Stimulated activated naive CD4-positive, alpha-beta T cell treated with Interleukin-2 at 50 U/mL for 16 hours (primary cell): ENCODE results near the gene NCAPG.

ENCODE experiments used
- DNase-seq: peaks from one replicate; lab custom pipeline; 2025; lab: John Stamatoyannopoulos, UW

Gene NCAPG

DNA sequence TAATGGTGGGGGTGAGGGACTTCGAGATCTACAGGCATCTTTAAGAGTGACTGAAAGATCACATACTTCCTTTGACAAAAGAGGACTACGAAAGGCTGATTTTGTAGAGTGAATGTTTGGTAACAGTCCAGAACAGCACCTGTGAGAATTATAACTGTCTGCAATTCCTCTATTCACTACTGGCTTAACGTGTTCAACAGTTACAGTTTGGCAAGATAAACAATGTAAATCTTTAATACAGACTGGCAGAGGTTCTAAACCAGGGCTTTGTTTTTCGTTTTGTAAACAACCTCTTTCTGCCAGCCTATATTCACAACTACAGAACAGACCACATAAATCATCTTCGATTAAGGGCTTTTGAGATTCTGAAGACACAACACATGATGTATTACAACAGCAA lies 66.9 kb downstream of the NCAPG start:
- no peak for DNase-seq

GRCh38 chr4:17884063-17884462 lies 73.3 kb downstream of the NCAPG start:
- DNase-seq, result no peak

- DNase-seq, result no peak
These were observed 73.7 kb downstream of the NCAPG start for GRCh38 chr4:17884511-17884910.

DNA sequence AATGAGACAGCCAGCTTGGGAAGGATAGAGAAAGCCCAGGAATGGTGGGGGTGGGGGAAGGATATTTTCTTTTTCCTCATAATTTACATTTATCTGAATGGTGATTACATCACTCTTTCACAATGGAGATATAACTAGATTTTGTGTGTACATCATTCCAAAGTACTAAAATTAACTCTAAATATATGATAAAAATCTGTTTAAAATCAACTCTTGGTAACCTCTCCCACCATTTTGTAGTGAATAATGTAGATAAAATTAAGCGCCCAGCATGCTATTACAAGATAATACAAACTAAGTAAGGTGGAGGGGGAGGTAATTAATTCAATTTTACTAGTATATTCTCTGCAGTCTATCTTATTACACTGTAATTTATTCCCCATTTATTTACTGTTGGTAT lies 78.9 kb downstream of the NCAPG start:
- no peak for DNase-seq

- no peak for DNase-seq
These were observed 83.6 kb downstream of the NCAPG start for GRCh38 chr4:17894421-17894820.
